Body of pancreas (tissue), 4 donors: ENCODE results near the gene SCAP. TPM values are rescaled to one million over a fixed set of nuclear protein-coding genes. Genes with fewer than 3 reads are reported as not detected.

Experiments
- ATAC-seq: fragments of 150-250 bp; one replicate; pipeline ENCODE4 v1.9.1; 2016
- DNase-seq, 4 donors: peaks; one replicate each; pipeline ENCODE4 v3.0.0-alpha.2; 2019
- H3K27ac ChIP-seq, 4 donors: fragments of 200-600 bp; sonication (generic); 1 replicate in 3 of 4; 2 replicates in 1 of 4; pipeline versions ENCODE4 v1.5.1 to v1.6.1; 2016 to 2019; ENCODE audit warnings: mild to moderate bottlenecking in 1 of 4, mixed read lengths in 1 of 4, moderate library complexity in 1 of 4
- H3K27me3 ChIP-seq, 2 donors: fragments of 200-600 bp; sonication (generic); one replicate each; pipeline ENCODE4 v1.6.0; 2016; ENCODE audit warnings: mild to moderate bottlenecking in 1 of 2
- H3K36me3 ChIP-seq, 2 donors: fragments of 200-600 bp; sonication (generic); replicated peaks in 1 of 2; 2 replicates each; pipeline ENCODE4 v1.5.1; 2016; ENCODE audit warnings: low read depth in 2 of 2; ENCODE audit not compliant: insufficient read depth in 1 of 2
- H3K4me1 ChIP-seq: fragments of 200-600 bp; sonication (generic); one replicate; pipeline ENCODE4 v1.6.0; 2016
- H3K4me3 ChIP-seq, 2 donors: fragments of 200-600 bp; sonication (generic); 1 replicate in 1 of 2; 2 replicates in 1 of 2; pipeline ENCODE4 v1.5.1; 2016 to 2019
- H3K9me3 ChIP-seq, 3 donors: fragments of 200-600 bp; sonication (generic); 1 replicate in 2 of 3; 2 replicates in 1 of 3; pipeline ENCODE4 v1.5.1; 2016
- POLR2A ChIP-seq, 3 donors: fragments of 450-650 bp; IDR thresholded peaks; one replicate each; pipeline ENCODE4 v1.6.1; 2016; ENCODE audit warnings: antibody characterized with exemption in 3 of 3, mild to moderate bottlenecking in 2 of 3
- WGBS, 2 donors: methylation state at CpG; one replicate each; pipeline ENCODE4 v1.1.5; 2017; 5-methylcytosine and 5-hydroxymethylcytosine counted together
- intact Hi-C: fragments of 100-400 bp; cut with DNase I; formaldehyde crosslinking; loops from one replicate; pipeline ENCODE4 v1.15.1; 2023
- total RNA-seq, 2 donors: library from RNA; depleted of rRNA; stranded (reverse); fragments of >200 nt; gene quantifications; one replicate each; pipeline ENCODE4 v1.1.0, GENCODE V29; 2016
- TF ChIP-seq, protein P1 (sequence below), 7 experiments: fragments of 450-650 bp in 4 of 7; fragments of 200-600 bp in 3 of 7; sonication (generic) in 3 of 7; IDR thresholded peaks; one replicate each; pipeline ENCODE4 v1.5.1; 2016 to 2019; ENCODE audit warnings: antibody characterized with exemption in 7 of 7

SCAP gene
- total RNA-seq, 2 donors from 2014 or later: 56.6 to 122 TPM

DNA sequence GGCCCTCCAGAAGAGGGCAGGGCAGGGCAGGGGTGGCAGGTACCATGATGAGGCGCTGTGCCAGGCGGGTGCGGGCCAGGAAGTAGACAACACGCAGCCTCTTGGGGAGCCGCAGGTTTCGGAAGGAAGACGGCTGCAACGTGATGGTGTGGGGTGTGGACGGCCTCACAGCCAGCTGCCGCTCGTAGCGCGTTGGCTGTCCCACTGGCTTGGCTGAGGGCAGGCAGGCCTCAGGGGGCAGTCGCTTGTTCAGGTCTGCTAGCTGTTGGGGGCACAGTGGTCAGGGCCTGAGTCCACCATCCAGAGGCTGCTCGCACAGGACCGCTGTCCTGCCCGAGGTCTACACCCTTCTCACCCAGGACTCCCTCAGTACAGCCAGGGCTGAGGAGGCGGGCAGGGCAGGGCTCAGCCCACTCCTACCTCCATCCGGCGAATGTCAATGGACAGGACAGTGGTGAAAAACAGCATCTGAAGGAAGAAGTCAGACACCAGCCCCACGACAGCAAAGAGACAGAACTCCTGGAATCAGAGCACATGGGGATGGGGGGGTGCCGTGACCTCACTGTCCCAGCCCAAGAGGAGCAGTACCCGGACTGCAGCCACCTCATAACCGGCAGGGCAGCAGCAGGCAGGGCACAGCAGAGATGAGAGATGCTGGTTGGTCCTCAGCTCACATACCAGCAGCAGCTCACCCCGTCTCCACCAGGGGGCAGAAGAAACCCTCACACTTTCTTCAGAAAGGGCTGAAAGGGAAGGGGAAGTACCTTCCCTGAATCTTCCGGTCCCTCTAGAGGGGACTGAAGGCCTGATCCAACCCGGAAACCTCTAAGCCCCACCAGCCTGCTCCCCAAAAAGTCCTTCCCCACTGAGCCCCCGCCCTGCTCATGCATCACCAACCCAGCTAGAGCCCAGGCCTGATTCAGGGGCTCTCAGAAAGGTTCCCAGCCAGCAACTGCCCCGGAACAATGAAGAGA lies 54.9 kb downstream of the SCAP start:
- Histone ChIP-seq H3K4me3 (no peak overlapping the region), H3K4me1 (peaks cover 15% of the 10 kb centered on the region), H3K27ac (peak overlapping the region; percentile 12 to 66 (median 54)), H3K9me3 (no peaks in the 10 kb centered on the region), H3K27me3 (no peaks in the 10 kb centered on the region), H3K36me3 (peaks cover 0 to 9% of the 10 kb centered on the region in 2 donors)
- DNase-seq (peak; percentile 89 to 93 (median 91)), ATAC-seq (peak; percentile 86)
- WGBS, 2 donors: 29 to 69% methylated on average over 4 to 29 of the region's 29 CpGs
- TF ChIP-seq POLR2A (IDR thresholded peaks at IDR 0.05): peak in 1 of 3 donors; percentile 16
- TF ChIP-seq, protein P1, sequence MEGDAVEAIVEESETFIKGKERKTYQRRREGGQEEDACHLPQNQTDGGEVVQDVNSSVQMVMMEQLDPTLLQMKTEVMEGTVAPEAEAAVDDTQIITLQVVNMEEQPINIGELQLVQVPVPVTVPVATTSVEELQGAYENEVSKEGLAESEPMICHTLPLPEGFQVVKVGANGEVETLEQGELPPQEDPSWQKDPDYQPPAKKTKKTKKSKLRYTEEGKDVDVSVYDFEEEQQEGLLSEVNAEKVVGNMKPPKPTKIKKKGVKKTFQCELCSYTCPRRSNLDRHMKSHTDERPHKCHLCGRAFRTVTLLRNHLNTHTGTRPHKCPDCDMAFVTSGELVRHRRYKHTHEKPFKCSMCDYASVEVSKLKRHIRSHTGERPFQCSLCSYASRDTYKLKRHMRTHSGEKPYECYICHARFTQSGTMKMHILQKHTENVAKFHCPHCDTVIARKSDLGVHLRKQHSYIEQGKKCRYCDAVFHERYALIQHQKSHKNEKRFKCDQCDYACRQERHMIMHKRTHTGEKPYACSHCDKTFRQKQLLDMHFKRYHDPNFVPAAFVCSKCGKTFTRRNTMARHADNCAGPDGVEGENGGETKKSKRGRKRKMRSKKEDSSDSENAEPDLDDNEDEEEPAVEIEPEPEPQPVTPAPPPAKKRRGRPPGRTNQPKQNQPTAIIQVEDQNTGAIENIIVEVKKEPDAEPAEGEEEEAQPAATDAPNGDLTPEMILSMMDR (IDR thresholded peaks at IDR 0.05): peak; percentile 86 to 98 (median 92)
- intact Hi-C loops: loop anchor here (5.0 kb wide), 1 partner anchor 57 kb away; the partner anchor contains the start of gene SCAP

DNA sequence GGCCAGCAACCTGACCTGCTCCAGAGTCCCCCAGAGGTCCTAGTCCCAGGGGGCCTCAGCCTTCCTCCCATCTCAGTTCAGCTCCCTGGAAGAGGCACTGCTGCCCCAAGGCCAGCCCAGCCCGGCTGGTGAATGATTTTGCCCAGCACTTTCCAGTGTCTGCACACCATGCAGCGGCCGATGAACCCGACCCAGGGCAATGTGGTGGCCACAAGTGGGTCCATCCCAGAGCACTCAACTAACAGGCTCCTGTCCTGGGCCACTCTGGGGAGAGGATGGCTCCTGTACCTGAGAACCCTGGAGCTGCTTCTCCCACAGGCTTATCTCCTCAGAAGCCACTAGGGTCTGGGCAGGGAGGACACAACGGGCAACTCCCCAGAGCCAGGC lies 55.7 kb downstream of the SCAP start:
- ATAC-seq: no peak
- intact Hi-C loops: loop anchor here (5.0 kb wide), 1 partner anchor 57 kb away; the partner anchor contains the start of gene SCAP
- Histone ChIP-seq H3K27me3 (no peaks in the 10 kb centered on the region), H3K36me3 (peaks cover 0 to 7% of the 10 kb centered on the region in 2 donors), H3K4me1 (peaks cover 15% of the 10 kb centered on the region), H3K4me3 (no peak overlapping the region), H3K27ac (no peak overlapping the region), H3K9me3 (no peaks in the 10 kb centered on the region)
- 94% methylated on average over 5 of the region's 5 CpGs; no CpG with 5 or more reads in 1 of the 2 donors for WGBS, 2 donors
- no peak for DNase-seq
- TF ChIP-seq POLR2A (IDR thresholded peaks at IDR 0.05): no peak
- TF ChIP-seq, protein P1 (IDR thresholded peaks at IDR 0.05): no peak

DNA sequence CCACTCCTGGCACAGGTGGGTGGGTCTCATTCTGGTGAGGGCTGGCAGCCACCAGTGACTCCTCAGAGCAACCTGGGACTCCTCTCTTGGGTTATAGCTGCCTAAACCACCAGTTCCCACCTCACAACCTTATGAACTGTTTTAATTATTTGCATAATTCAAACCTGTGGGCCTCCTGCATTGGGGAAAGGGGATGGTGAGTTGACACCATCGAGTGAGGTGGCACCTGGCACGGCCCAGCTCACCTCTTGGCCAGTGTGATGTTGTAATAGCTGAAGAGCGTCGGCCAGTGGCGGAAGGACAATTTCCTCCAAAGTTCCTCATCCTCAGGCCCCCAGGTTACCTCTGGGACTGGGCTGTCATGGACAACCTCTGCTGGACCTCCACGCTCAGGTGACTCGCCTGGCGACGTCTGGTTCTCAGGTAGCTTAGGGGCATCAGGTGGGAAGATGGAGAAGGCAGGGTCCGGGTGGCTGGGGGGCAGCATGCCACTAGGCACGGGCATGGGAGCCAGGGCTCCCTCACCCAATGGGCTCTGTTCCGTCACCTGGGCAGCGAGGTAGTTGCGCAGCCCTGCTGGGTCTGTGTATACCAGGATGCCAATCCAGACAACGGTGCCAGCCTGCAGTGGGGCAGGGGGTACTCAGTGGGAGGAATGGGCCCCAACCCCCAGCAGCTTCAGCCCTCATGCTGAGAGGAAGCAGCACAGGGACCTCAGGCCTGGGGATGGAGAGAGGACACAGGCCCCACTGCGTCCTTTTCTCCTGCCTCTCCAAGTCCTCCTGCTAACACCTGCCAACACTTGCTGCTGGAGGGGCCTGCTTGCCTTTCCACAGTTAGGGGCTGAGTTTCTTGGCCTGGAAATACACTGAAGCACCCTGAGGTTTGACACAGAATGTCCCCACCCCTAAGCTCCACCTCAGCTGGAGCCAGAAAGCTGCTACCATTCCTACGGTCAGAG lies 56.4 kb downstream of the SCAP start:
- intact Hi-C loops: loop anchor here (5.0 to 10.0 kb wide), 2 partner anchors 58 to 375 kb away; partner anchors contain the start of gene SCAP
- H3K27ac ChIP-seq: no peak overlapping the region
- peaks cover 15% of the 10 kb centered on the region for H3K4me1 ChIP-seq
- ATAC-seq (no peak), DNase-seq (no peak)
- H3K36me3 ChIP-seq: peaks cover 0 to 11% of the 10 kb centered on the region in 2 donors
- no peak for TF ChIP-seq POLR2A (IDR thresholded peaks at IDR 0.05)
- TF ChIP-seq, protein P1 (IDR thresholded peaks at IDR 0.05): no peak
- no peak overlapping the region for H3K4me3 ChIP-seq
- 75 to 85% methylated on average over 2 to 17 of the region's 17 CpGs for WGBS, 2 donors
- H3K9me3 ChIP-seq: no peaks in the 10 kb centered on the region
- no peaks in the 10 kb centered on the region for H3K27me3 ChIP-seq

DNA sequence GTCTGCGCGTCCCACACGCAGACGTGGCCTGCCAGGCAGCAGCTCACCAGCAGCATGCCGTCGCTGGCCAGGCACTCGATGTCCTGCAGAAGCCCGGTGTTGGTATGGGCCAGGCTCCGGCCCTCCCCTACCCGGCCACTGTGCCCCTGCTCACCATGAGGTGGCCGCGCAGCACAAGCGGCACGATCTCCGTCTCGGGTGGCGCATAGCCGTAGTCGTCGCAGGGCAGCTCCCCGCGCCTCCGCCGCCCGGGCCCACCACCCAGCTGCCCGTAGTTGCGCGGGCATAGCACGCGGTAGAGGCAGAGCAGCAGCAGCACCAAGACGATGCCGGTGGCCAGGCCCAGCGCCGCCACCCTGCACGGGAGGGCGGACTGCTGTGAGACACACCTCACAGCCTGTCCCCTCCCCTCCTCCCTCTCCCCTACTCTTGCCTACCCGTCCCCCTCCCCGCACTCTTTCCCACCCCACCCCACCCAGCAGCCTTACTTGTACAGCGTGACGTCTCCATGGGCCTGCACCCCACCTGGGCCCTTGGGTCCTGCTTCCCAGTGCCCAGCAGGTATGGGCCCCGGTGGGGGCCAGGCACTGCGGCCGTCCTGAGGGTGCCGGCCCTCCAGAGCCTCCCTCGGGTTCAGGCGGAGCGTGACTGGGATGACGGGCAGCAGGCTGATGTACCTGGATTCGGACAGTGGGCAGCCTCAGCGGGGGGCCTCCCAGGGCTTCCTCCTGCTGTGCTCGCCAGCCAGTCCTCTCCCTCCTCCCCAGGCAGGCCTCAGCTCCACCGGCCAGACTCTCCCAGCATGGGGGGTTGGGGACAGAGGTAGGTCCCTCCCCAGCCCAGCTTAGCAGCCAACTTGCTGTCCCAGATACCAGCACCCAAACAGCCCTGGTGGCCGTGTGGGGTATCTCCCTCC lies 57.3 kb downstream of the SCAP start:
- Histone ChIP-seq H3K4me1 (peaks cover 15% of the 10 kb centered on the region), H3K27me3 (no peaks in the 10 kb centered on the region), H3K27ac (no peak overlapping the region), H3K36me3 (peaks cover 0 to 18% of the 10 kb centered on the region in 2 donors), H3K9me3 (no peaks in the 10 kb centered on the region), H3K4me3 (no peak overlapping the region)
- 87 to 94% methylated on average over 17 to 21 of the region's 53 CpGs for WGBS, 2 donors
- no peak for DNase-seq
- intact Hi-C loops: loop anchor here (10.0 kb wide), 1 partner anchor 376 kb away; no protein-coding TSS in a partner anchor
- no peak for ATAC-seq
- TF ChIP-seq, protein P1 (IDR thresholded peaks at IDR 0.05): no peak
- TF ChIP-seq POLR2A (IDR thresholded peaks at IDR 0.05): no peak
